ENCODE measurements around the gene METTL23. TPM values are rescaled to one million over a fixed set of nuclear protein-coding genes. Genes with fewer than 3 reads are reported as not detected.
A peak's percentile ranks its signal among the peaks of the same experiment; 100 is the strongest.

The METTL23 gene, protein sequence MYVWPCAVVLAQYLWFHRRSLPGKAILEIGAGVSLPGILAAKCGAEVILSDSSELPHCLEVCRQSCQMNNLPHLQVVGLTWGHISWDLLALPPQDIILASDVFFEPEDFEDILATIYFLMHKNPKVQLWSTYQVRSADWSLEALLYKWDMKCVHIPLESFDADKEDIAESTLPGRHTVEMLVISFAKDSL
- 14.7 TPM for total RNA-seq

DNA sequence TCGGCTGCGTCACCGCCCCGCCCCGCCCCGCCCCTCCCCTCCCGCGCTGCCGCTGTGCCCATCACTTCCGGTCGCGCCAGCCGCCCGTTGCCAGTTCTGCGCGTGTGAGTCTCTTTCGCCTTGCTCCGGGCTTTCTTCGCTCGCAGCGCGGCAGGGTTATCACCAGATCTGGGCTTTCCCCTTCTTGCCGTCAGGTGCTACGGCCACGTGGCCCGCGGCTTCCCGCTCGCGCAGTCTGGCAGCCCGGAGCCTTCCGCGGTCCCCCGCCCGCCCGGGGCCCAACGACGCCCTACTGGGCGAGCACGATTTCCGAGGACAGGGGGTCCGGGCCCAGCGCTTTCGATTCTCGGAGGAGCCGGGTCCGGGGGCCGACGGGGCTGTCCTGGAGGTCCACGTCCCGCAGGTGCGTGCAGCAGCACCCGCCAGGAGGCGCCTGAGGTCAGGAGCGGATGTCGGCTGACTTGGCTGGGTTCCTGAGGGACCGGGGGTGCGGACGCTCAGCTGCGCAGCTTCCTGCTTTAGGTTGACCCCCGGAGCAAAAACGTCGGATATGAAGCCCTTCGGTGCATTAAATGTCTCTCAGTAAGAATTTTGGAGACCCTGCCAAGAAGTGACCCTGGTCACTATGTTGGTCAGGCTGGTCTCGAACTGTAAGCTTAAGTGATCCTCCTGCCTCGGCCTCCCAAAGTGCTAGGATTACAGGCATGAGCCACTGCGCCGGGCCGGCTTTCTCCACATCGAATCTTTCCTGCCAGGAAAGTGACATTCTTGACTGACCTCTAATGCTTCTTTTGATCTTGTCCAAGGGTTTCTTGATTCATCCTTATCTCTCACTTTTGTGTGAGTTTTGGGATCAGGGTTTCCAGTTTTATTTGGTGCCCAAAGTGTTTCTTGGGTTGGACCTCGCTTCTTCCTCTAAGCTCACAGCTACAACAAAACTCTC is at the start of gene METTL23:
Gene METTL23, plus strand, starts transcription at position 64 of the 943 bp plus-strand sequence. CDS start 2,872 bp downstream, outside the sequence.
- FAIRE-seq (no peak), DNase-seq (ENCODE audit: low spot score in 2 of 2) (peak in 1 of 2 donors; percentile 72)

DNA sequence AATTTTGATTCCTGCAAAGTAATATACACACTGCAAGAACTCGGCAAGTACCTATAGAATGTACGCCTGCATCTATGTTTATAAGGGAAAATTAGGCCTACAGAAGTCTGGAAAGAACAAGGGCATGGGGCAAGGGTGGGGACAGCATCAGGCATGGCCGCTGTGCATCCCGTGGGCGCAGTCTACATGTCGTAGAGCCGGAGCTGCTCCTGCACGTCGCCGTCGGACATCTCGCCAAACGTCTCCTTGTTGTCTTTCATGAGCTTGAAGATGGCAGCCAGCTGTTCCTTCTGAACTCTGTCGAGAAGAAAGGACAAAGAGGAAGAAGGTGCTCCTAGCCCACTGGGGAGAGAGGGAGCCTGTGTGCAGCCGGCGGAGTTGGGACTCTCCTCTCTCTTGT is 49.2 kb upstream of the METTL23 start:
- FAIRE-seq (no peak), DNase-seq (ENCODE audit: low spot score in 2 of 2) (no peak)

DNA sequence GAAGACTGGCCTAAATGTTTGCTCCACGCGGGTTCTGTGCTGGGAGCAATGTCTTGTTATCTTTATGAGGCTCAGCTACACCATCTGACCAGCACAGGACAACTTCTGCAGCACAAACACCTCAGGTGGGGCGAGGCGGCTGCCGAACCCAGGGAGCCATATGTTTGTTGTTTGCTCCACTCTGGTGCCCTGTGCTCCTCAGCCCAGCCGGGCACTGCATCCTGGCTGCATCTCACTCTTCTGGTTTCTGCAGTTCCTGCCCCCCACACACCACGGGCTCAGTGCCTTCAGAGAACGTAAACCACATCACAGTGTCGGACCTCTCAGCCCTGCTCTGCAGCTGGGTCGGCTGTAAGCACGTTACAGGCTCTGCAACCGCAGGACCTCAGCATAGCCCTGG is 48.3 kb upstream of the METTL23 start:
- FAIRE-seq (no peak), DNase-seq (ENCODE audit: low spot score in 2 of 2) (no peak)

DNA sequence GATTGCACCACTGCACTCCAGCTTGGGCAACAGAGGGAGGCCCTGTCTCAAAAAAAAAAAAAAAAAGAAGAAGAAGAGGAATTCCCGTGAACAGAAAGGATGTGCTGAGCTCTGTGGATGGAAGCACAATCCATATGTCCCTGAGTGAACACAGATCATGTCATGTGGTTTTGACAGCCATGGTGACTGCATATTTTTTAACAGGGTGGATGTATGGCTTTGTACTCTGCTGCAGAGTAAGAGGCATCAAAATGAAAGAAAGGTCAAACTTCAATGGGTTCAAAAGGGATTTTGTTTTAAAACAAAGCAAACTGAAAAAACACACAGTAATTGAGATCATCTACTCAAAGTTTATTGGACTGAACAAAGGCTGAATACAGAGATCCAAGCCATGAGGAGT is 47.4 kb upstream of the METTL23 start:
- FAIRE-seq (no peak), DNase-seq (ENCODE audit: low spot score in 2 of 2) (no peak)

DNA sequence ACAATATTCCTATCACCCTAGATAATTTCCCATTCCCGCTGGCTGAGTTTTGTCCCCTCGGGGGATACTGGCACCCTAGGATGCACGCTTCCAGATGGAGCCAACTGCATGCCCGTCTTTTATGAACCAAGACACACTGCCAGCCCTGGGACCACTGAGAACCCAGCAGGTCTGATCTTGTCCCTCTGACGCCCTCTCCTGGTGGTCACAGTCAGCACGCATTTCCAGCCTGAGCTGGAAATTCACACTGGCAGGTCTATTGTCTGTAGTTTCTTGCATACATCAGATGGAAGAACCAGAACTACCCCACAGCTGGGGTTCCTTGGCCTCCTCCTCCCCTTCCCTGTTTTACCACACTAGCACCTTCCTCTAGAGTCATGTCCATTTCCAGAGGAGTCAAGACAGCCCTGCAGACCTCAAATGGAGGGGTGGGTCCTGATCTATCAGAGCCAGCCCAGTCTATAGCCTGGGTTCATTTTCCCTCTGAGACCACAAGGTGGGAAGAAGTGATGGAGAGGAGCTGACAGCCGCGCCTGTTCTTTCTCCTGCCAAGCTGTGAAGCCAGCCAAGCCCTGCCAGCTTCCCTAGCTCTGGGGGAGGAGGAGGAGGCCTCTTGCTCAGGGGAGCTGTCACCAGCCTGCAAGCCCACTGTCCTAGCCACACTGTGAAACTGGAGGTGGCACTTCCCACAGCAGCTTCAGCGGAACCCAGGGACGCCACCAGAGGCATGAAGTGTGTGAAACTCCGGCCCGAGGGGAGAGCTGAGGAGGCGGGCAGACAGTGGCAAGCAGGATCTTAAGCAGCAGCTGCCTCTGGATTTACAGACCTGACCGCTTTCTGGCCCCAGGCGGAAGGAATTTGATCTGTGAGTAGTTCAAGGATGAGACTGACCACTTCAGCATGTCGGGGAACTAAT is 45.2 kb upstream of the METTL23 start:
- peak in 1 of 2 donors; percentile 70 for DNase-seq (ENCODE audit: low spot score in 2 of 2)
- no peak for FAIRE-seq

DNA sequence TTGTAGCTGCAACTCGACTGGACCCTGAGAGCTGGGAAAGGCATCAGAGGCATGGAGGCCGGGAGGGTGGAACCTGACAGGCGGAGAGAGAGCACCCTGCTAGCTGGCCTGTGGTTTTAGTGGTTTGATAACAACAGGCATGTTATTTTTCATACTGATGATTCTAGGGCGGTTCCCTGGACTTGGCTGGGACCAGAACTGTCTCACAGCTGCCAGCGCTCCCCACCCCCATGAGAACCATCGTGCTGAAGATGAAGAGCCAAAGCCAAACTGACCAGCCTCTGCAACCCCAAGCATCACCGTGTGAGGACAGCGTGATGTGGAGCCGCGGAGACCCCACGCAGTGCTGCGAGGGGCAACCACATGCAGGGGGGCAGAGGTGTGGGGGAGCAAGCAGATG is 44.3 kb upstream of the METTL23 start:
- no peak for DNase-seq (ENCODE audit: low spot score in 2 of 2)
- FAIRE-seq: no peak

DNA sequence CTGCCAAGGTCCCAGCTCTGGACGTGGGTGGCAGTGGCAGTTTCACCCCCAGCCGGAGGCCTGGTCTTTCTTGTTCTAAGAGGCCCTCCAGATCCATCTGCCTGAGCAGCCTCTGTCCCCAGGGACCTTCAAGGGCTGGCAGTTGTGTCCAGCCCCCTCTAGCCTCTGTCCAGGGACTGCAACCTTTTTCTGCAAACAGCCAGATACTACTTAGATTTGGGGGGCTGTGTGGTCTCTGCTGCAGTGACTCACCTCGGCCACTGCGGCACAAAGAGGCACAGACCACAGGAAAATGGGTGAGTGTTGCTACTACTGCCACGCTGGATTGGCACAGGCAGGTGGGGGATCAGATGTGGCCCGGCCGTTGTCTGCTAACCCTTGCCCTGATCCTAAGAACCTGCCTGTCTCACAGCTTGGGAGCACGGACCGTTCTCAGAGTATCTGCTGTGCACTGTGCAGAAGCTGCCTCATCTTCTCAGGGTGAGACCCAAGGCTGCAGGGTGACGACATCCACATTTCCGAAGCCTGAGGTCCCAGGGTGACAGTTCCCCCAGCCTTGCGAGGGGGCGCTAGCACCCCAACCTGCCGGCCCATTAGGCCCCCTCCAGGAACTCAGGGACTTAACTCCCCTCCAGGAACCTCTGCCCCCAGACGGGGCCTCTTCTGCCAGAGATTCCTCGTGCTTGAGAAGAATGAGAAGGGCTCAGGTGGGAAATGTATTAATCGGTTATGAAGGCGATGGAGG is 43.5 kb upstream of the METTL23 start:
- no peak for DNase-seq (ENCODE audit: low spot score in 2 of 2)
- no peak for FAIRE-seq

DNA sequence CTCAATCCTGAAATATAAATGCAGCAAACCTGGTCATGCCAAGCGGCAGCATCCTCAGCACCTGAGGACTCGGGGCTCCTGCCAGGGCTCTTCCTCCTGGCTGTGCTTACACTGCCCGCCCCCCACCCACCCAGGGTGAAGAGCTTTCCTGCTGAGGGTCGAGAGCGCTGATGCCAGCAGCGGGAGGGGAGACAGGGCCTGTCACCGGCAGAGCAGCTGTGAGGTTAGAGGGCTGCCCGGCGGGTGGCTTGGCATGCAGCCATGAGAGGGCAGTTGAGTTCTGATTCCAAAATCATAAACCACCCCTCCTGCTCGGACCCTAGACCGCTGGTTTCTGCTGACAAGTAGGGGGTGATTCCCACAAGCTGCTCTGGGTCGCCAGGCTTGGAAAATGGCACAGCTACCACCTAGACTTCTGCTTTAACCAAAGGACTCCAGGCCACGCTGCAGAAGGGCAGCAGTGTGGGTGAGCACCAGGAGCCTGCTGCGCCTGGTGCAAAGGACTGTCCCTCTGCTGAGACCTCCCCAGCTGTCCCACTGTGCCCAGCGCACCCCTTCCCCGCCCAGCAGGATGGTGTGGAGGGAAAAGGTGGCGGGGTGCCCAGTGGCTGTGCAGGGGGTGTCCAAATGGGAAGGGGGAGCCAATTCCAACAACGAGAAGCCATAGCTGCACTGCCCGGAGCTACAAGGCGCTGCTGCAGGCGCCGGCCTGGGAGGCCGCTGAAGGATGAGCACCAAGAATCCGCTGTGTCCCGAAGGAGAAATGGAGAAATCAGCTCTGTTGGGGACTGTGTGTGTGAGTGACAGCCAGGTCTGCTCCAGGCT is 42.5 kb upstream of the METTL23 start:
- DNase-seq (ENCODE audit: low spot score in 2 of 2) (no peak), FAIRE-seq (no peak)

DNA sequence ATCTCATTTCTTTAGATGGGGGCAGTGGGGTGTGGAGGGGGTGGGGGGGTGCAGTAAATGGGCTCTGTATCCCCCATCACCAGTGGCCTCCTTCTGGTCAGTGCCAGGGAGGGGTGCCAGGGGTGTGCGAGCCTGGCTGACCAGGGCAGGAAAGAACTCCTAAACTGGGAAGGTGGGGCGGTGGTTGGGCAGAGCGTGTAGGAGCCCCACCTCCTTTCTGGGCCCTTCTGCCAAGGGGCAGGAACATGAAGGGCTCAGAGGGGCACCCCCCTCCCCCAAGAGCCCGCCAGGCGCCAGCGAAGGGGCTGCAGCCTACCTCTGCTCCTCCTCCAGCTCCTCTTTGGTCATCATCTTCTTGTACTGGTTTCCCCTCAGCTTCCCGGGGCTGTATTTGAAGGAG is 41.9 kb upstream of the METTL23 start:
- no peak for FAIRE-seq
- no peak for DNase-seq (ENCODE audit: low spot score in 2 of 2)

DNA sequence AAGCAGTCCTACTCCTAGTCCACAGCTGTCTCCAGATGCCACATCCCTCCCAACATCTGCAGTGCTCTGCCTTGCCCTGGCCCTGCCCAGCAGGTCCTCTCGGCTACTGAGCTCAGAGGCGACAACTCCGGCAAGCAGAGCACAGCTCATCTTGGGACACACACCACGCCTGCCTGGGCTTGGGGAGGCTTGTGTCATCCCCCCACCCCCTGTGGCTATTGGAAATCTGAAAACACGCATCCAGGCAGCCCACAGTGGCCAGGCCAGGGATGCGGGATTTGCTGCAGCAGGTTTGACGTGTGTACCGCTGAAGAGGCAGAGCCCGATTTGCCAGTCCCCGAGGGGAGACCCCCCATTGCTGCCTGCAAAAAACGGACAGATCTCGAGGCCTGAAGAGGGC is 41.3 kb upstream of the METTL23 start:
- DNase-seq (ENCODE audit: low spot score in 2 of 2) (no peak), FAIRE-seq (no peak)

DNA sequence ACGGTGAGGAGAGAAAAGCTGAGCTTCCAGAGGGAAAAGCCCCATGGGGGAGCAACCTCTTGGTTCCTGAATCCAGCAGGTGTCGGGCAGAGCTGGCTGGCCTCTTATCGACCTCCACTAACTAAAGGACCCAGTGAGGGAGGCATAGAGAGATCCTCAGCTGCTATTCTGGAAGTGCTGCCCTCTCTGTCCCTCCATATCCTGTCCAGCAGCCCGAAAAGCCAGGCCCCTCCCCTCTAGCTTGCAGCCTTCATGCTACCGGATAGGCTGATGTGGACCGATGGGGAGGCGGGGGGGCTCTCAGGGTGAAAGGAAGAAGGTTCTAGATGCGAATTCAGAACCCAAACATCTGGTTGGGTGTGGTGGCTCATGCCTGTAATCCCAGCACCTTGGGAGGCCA is 40.8 kb upstream of the METTL23 start:
- no peak for DNase-seq (ENCODE audit: low spot score in 2 of 2)
- FAIRE-seq: no peak

DNA sequence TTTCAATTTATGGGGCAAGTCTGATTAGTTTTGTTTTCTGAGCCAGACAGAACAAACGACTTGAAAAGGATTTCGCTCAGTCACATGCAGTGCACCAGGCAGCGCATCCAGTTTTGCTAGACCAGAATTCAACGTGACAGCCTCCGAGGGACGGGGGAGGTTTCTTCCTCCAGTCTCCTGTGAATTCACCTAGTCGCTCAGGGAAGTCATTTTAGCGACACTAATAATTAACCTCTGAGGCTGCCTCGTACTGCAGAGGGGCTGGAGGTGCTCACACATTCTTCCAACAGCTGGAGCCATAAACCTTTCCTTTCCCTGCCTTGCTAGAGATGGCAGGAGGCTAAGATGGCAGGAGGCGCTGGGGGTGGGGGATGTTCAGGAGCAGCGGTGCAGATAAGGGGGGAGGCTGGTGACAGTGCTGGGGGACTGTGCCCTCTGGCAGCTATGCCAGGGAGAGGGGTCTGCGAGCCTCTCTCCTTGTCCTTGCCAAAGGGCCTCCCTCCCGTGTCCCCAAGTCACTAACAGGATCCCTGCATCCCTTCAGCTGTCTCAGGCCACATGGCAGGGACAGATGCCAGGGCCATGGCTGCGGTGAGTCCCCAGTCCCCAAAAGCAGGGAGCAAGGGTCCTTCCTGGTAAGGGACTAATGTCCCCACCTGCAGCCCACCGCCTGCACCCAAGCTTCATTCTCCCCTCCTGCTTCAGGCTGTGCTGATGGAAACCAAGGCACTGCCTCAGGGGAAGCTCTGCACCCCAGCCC is 39.9 kb upstream of the METTL23 start:
- DNase-seq (ENCODE audit: low spot score in 2 of 2): no peak
- FAIRE-seq: no peak

DNA sequence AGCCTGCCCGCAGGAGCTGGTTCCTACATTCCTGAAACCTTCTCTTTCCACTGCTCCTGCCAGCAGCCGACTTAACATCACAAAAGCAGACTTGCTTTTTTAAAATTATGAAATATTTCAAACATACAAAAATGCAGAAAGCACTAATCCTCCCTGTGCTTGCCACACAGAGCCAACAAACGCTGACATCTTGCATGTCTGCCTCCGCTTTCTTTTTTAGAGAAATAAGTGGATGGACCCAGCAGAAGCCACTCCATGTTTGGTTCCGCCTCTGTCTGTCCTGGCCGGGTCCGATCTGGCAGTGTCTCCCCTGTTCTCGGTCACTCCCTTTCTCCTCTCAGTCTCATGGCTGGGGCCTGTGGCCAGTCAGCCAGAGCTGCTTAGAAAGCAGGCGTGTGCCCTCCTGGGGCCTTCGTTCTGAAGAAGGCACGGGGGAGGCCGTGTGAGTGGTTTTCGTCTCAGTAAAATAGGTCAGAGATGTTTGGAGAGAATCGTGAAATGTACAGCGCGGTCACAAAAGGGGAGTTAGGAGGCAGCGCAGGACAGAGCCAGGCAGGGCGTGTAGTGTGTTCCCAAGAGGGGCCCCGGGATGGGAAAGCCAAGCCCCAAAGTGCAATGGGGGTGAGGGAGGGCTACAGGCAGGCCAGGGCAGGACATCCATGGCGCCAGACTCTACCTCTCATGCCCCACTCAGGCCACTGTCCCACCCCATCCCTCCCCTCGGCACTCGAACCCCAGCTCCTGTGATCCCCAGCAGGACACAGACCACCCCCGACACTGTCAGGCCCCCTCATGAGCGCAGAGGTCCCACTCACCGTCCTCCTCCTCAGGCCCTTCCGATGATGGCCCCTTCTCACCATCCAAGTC is 39.1 kb upstream of the METTL23 start:
- DNase-seq (ENCODE audit: low spot score in 2 of 2) (no peak), FAIRE-seq (no peak)

DNA sequence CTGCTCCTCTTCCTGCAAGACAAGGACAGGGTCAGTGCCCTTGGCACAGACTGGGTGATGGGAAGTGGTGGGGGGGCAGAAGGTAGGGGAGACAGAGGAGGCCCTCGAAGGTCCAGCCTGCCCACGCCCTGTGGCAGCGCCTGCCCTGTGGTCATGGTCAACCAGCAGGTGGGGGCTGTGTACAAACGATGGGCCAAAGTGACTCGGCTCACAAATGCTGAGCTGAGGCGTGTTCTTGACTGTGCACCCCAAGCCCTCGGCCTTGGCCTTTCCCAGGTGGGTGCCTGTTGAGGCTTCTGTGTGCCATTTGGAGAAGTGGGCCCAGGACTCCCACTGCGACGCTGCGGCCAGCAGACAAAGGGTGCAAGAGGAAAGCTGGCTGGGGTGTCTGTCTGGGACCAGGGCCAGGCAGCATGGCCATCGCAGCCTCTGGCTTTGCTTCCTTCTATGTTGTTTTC is 38.4 kb upstream of the METTL23 start:
- no peak for DNase-seq (ENCODE audit: low spot score in 2 of 2)
- FAIRE-seq: no peak

DNA sequence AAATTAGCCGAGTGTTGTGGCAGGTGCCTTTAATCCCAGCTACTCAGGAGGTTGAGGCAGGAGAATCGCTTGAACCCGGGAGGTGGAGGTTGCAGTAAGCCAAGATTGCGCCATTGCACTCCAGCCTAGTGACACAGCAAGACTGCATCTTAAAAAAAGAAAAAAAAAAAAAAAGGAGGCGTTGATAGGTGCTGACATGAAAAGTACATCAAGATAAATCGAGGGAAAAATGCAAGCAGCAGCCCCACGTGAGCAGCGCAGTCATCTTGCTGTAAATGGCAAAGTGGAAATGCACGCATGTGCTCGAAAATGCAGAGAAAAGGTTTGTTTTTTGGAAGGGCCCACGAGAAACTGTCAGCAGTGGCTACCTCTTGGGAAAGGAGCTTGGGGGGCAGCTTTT is 36.8 kb upstream of the METTL23 start:
- FAIRE-seq: no peak
- no peak for DNase-seq (ENCODE audit: low spot score in 2 of 2)

DNA sequence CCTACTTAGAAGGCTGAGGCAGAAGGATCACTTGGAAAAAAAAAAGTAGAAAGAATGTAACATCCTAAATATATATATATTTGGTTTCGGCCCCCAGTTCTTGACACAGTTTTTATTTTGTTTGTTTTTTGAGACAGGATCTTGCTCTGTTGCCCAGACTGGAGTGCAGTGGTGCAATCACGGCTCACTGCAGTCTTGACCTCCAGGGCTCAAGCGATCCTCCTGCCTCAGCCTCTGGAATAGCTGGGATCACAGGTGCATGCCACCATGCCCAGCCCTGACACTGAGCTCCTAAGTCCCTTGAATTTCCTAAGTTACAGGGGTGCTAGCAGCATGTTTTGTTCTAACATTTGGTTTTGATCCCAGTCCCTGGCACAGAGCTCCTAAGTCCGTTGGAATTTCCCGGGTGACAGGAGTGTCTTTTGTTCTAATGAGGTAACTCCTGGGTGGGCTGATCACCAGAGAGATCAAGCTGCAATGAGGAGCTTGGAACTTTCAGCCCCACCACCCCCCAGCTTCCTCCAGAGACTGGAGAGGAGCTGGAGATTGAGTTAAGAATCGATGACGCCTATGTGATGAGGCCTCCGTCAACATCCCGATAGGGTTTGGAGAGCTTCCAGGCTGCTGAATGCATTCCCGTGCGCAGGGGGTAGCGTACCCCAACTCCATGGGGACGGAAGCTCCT is 35.9 kb upstream of the METTL23 start:
- DNase-seq (ENCODE audit: low spot score in 2 of 2): no peak
- no peak for FAIRE-seq

All from frontal cortex (tissue), 4 donors.